Inferior parietal cortex (tissue), 1 donor: ENCODE results near the gene DERA.

Source experiments
- DNase-seq: peaks from one replicate; pipeline ENCODE4 v3.0.0-alpha.2; 2016; ENCODE audit errors: extremely low spot score

DERA gene

GRCh38 chr12:16075887-16076286 is 164.8 kb downstream of the DERA start:
- DNase-seq: no peak

GRCh38 chr12:16076557-16076956 is 165.4 kb downstream of the DERA start:
- DNase-seq: no peak

GRCh38 chr12:16076970-16077522 is 165.9 kb downstream of the DERA start:
- no peak for DNase-seq

- DNase-seq: no peak
These were observed 175.3 kb downstream of the DERA start for GRCh38 chr12:16086462-16086861.

GRCh38 chr12:16086942-16087341 is 175.8 kb downstream of the DERA start:
- DNase-seq: no peak
